Gastrocnemius medialis (tissue), 4 donors: ENCODE data around the gene VCAM1.

ENCODE experiments used
- CTCF ChIP-seq, 5 experiments: fragments of 450-650 bp in 3 of 5; fragments of 200-600 bp in 2 of 5; sonication (generic) in 2 of 5; IDR thresholded peaks in 4 of 5; conservative IDR thresholded peaks in 1 of 5; 1 replicate in 4 of 5; 2 replicates in 1 of 5; pipeline ENCODE4 v1.5.1; 2016 to 2019; ENCODE audit warnings: antibody characterized with exemption in 5 of 5, mild to moderate bottlenecking in 3 of 5, moderate library complexity in 3 of 5
- POLR2A ChIP-seq, 2 donors: fragments of 450-650 bp; IDR thresholded peaks; one replicate each; pipeline ENCODE4 v1.6.1; 2017; ENCODE audit warnings: antibody characterized with exemption in 2 of 2, mild to moderate bottlenecking in 2 of 2, moderate library complexity in 2 of 2

DNA sequence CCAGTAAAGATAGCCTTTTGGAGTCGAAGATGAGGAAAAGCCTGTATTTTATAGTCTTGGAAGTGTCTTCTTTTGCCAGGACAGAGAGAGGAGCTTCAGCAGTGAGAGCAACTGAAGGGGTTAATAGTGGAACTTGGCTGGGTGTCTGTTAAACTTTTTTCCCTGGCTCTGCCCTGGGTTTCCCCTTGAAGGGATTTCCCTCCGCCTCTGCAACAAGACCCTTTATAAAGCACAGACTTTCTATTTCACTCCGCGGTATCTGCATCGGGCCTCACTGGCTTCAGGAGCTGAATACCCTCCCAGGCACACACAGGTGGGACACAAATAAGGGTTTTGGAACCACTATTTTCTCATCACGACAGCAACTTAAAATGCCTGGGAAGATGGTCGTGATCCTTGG, at the start of gene VCAM1:
- no peak for TF ChIP-seq CTCF (IDR thresholded peaks at IDR 0.05 in 4 of 5, conservative IDR thresholded peaks at IDR 0.05 in 1 of 5)
- no peak for TF ChIP-seq POLR2A (IDR thresholded peaks at IDR 0.05)
